ENCODE measurements around the gene PSD4.

The PSD4 gene

DNA sequence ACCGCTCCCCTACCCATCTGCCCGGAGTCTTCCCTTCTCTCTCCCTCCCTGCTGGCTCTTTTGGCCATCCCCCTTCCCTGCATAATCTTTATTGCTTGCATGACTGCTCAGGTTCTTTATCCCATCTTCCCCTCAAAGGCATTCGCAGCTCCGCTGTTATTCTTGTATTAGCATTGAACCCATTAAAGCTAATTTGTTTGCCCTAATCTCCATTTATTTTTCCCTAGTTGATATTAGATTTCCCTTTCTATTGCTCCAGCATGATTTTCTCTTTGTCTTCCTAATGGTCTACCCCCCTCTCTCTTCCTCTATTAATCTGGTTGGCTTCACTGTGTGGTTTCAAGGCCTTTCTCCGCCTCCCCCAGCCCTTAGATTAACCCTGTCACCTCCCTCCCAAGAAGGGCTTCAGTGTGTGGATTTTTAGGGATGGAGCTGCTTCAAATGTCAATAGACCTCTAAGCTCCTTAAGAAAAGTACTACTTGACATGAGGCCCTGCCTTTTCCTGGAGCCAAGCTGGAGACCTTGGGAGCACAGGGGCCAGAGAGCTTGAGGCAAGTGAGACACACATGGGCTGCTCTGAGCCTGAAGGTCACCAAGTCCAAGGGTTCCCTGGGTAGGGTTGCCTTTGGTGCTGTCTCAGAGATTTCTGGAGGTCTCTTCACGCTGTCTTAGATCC lies 84.8 kb downstream of the PSD4 start:
- DNase-seq (ENCODE audit: low read depth in 1 of 2, low spot score in 1 of 2), result no peak
